OCI-LY7 (cell line): ENCODE results near the gene SACS. TPM values are rescaled to one million over a fixed set of nuclear protein-coding genes. Genes with fewer than 3 reads are reported as not detected.

ENCODE experiments used
- BruUV-seq: library from RNA; stranded (reverse); fragments of 400-500 nt; replicated peaks from 2 replicates; lab custom pipeline; 2021; lab: Mats Ljungman, UMichigan
- CTCF ChIA-PET: fragments of 300-600 bp; sonication (Branson Sonifier 250); formaldehyde crosslinking; loops from one replicate; lab custom pipeline; 2022; ENCODE audit warnings: antibody characterized with exemption; ENCODE audit not compliant: unreplicated experiment; lab: Charles Lee
- POLR2A ChIA-PET: fragments of 300-600 bp; sonication (Branson Sonifier 250); formaldehyde crosslinking; loops from one replicate; lab custom pipeline; 2022; ENCODE audit warnings: antibody characterized with exemption; lab: Charles Lee
- DNase-seq: peaks from one replicate; pipeline ENCODE4 v3.0.0-alpha.2; 2015; ENCODE audit warnings: low spot score
- H2AFZ ChIP-seq: fragments of 200-600 bp; sonication (generic), shearing (Covaris generic); 2 replicates; pipeline ENCODE4 v1.6.1; 2014; ENCODE audit warnings: mild to moderate bottlenecking, antibody characterized with exemption, low read length, moderate library complexity
- H3K27ac ChIP-seq: fragments of 200-600 bp; sonication (generic); 2 replicates; pipeline ENCODE4 v1.5.1; 2014; ENCODE audit warnings: mixed run types, low read depth, mild to moderate bottlenecking, moderate library complexity, low read length, inconsistent platforms; ENCODE audit not compliant: poor library complexity, severe bottlenecking
- H3K36me3 ChIP-seq: fragments of 200-600 bp; sonication (generic); 2 replicates; pipeline ENCODE4 v1.6.1; 2014; ENCODE audit warnings: mild to moderate bottlenecking, antibody characterized with exemption, low read length, moderate library complexity, mixed read lengths; ENCODE audit not compliant: insufficient read depth
- H3K4me1 ChIP-seq: fragments of 200-600 bp; sonication (generic); 2 replicates; pipeline ENCODE4 v1.5.1; 2014; ENCODE audit warnings: mild to moderate bottlenecking, low read length; ENCODE audit not compliant: insufficient read depth, poor library complexity, severe bottlenecking
- H3K4me2 ChIP-seq: fragments of 200-600 bp; sonication (generic); 2 replicates; pipeline ENCODE4 v1.6.1; 2014; ENCODE audit warnings: mild to moderate bottlenecking, low read length
- H3K4me3 ChIP-seq: fragments of 200-600 bp; sonication (generic); 2 replicates; pipeline ENCODE4 v1.5.1; 2014; ENCODE audit warnings: mild to moderate bottlenecking, low read depth, low read length; ENCODE audit not compliant: poor library complexity, severe bottlenecking
- H3K79me2 ChIP-seq: fragments of 200-600 bp; sonication (generic); 2 replicates; pipeline ENCODE4 v1.6.1; 2016; ENCODE audit warnings: low read depth, mild to moderate bottlenecking, low read length, moderate library complexity, mixed read lengths; ENCODE audit not compliant: insufficient read depth
- H3K9me2 ChIP-seq: fragments of 200-600 bp; sonication (generic); 2 replicates; pipeline ENCODE4 v1.6.1; 2016; ENCODE audit warnings: mild to moderate bottlenecking, low read length, mixed read lengths; ENCODE audit not compliant: insufficient read depth
- H3K9me3 ChIP-seq: fragments of 200-600 bp; sonication (generic); 2 replicates; pipeline ENCODE4 v1.6.1; 2014; ENCODE audit warnings: mild to moderate bottlenecking, mixed run types, low read length, mixed read lengths
- H4K20me1 ChIP-seq: fragments of 200-600 bp; sonication (generic); 2 replicates; pipeline ENCODE4 v1.6.1; 2014; ENCODE audit warnings: mild to moderate bottlenecking, antibody characterized with exemption, low read length, moderate library complexity, mixed read lengths; ENCODE audit not compliant: insufficient read depth
- CTCF ChIP-seq: fragments of 200-600 bp; sonication (generic); conservative IDR thresholded peaks from 2 replicates; pipeline ENCODE4 v1.5.1; 2014; ENCODE audit warnings: mild to moderate bottlenecking, antibody characterized with exemption, low read length, moderate library complexity, mixed read lengths
- EZH2phosphoT487 ChIP-seq: fragments of 200-600 bp; sonication (generic); IDR thresholded peaks from 2 replicates; pipeline ENCODE4 v1.6.1; 2018; ENCODE audit warnings: low read depth, borderline replicate concordance, mild to moderate bottlenecking, mixed run types, antibody characterized with exemption, low read length, moderate library complexity, mixed read lengths
- intact Hi-C: fragments of 100-400 bp; cut with micrococcal nuclease; formaldehyde crosslinking; loops from one replicate; pipeline ENCODE4 v1.10.0; 2022; ENCODE audit not compliant: unreplicated experiment
- total RNA-seq, 2 experiments: library from RNA; depleted of rRNA in 1 of 2; stranded (reverse); fragments of >200 nt in 1 of 2; shearing (Covaris generic) in 1 of 2; gene quantifications; 2 replicates each; pipeline ENCODE4 v1.2.3, GENCODE V29; 2014 to 2022

Gene SACS
- total RNA-seq, 2 experiments from 2014 or later: 9.8 to 22.6 TPM

DNA sequence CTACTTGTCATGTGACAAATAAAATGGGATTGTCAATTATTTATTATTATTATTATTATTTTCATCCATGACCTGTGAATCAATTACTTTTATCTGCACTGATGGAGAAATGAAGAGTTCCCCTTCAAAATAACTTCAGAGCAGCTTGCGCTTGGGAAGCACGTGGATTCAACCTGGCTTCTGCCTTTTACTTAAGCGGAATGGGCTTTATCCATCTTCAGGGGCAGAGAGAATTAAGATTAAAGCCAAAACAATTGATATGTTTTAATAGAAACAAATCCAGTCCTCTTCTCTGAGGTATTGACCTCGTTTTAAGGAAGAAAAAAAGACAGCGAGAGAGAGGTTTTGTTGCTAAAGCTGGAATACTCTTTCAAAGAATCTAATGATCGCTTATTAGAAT, 876 bp downstream of the SACS start:
- Histone ChIP-seq H3K9me3 (no peaks in the 10 kb centered on the region), H3K27ac (no peak overlapping the region), H2AFZ (no peak overlapping the region), H4K20me1 (no peaks in the 10 kb centered on the region), H3K79me2 (no peaks in the 10 kb centered on the region), H3K4me1 (no peaks in the 10 kb centered on the region), H3K9me2 (no peaks in the 10 kb centered on the region), H3K36me3 (no peaks in the 10 kb centered on the region), H3K4me2 (no peak overlapping the region), H3K4me3 (no peak overlapping the region)
- no peak for DNase-seq
- intact Hi-C loops: no loop called here
- POLR2A ChIA-PET: no interaction called here
- no peak for TF ChIP-seq EZH2phosphoT487
- CTCF ChIA-PET: no interaction called here
- BruUV-seq: no TSS peak

DNA sequence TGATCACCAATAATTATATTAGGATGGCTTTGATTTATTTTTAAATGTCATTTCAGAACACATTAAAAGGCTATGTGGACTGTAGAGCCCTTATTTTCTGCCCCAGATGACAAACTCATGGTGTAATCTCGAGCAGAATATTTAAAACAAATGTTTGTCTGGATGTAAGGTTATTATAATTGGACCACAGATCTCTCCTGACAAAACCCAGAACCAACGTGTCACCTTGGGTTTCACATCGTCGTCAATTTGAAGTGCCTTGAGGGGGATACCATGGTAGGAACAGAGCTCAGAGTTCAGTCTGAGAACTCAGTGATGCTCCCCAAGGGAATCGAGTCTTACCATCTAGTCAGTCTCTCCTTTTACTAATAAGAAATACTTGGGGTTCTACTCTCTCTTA, 2.8 kb downstream of the SACS start:
- no peaks in the 10 kb centered on the region for H3K9me3 ChIP-seq
- no peak for TF ChIP-seq EZH2phosphoT487
- no peak for TF ChIP-seq CTCF
- H3K9me2 ChIP-seq: no peaks in the 10 kb centered on the region
- H3K79me2 ChIP-seq: no peaks in the 10 kb centered on the region
- H3K4me3 ChIP-seq: no peak overlapping the region
- DNase-seq: no peak
- no peak overlapping the region for H3K27ac ChIP-seq
- no peak overlapping the region for H3K4me2 ChIP-seq
- intact Hi-C loops: no loop called here
- ChIA-PET POLR2A (interaction anchor here (0.7 kb wide), 1 partner anchor 1962 kb away, joined by 3 read pairs; no protein-coding TSS in a partner anchor), CTCF (no interaction called here)
- no peaks in the 10 kb centered on the region for H3K36me3 ChIP-seq
- BruUV-seq: no TSS peak
- no peaks in the 10 kb centered on the region for H3K4me1 ChIP-seq
- H4K20me1 ChIP-seq: no peaks in the 10 kb centered on the region
- H2AFZ ChIP-seq: no peak overlapping the region

DNA sequence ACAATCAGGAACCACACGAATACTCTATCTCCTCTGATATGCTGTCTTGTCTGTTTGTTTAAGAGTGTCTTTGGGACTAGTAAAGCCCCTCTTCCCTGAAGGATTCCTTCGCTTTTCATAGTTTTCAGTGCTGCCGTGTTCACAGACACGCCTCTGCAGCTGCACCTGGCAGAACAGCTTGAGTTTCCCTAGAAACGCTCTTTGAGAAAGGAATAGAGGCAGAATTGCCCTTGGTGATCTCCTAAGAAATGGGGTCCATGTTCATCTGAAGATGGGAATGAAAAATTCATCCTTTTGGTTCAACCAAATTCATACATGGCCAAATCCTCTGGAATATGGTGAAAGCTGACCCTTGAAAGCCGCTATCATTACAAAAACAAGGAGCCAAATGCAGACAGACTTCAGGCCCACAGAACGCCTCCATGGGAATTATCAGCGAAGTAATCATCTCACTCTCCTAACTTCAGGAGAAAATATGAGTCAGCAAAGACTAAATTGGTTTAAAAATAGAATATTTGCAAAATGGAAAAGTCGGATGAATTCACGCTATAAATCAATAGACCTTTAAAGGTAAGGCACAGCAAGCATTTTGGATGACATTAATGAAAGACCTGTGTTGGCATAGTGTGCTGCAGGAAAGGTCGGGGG, 5.5 kb downstream of the SACS start:
- H4K20me1 ChIP-seq: no peaks in the 10 kb centered on the region
- no peak overlapping the region for H3K27ac ChIP-seq
- TF ChIP-seq EZH2phosphoT487 (no peak), CTCF (no peak)
- H3K4me3 ChIP-seq: no peak overlapping the region
- ChIA-PET CTCF (no interaction called here), POLR2A (interaction anchor here (0.6 kb wide), 1 partner anchor 547 kb away, joined by 3 read pairs; no protein-coding TSS in a partner anchor)
- DNase-seq: no peak
- intact Hi-C loops: no loop called here
- no peak overlapping the region for H3K4me2 ChIP-seq
- no peaks in the 10 kb centered on the region for H3K79me2 ChIP-seq
- H3K9me2 ChIP-seq: no peaks in the 10 kb centered on the region
- H3K9me3 ChIP-seq: no peaks in the 10 kb centered on the region
- no peaks in the 10 kb centered on the region for H3K36me3 ChIP-seq
- no peak overlapping the region for H2AFZ ChIP-seq
- no TSS peak for BruUV-seq
- H3K4me1 ChIP-seq: no peaks in the 10 kb centered on the region
